ENCODE data around the gene TRIM52.

TRIM52 gene

DNA sequence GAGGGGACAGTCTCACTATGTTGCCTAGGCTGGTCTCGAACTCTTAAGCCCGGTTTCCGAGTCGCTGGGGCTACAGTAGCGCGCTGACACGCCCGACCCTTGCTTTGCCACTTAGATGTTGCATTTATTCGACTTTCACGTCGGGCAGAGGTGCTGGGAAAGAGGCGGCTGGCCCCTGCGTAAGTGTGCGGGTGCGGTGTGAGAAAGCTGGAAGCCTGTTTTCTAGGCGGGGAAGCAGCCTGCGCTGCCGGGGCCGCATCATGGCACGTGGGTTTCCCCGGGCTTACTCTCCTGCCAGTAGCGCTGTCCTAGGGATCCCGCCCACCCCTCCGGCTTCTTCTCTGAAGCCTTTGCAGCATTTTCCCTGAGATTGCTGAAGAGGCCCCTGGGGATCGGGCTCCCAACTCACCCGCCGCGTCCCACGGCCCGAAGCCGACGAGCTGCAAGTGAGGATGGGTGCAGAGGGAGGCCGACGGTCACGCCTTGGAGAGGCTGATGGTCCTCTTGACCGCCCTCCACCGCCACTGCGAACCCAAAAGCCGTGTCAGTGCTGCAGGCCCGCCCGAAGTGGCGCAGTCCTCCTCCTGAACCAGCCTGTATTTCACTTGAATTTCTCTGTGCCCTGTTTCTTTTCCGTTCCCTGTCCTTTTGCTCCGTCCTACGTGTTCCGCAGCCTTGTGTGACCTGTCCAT, 43.7 kb downstream of the TRIM52 start:
- TF ChIP-seq POLR2AphosphoS5 (IDR thresholded peaks at IDR 0.05; ENCODE audit: low read depth, low read length) (no peak), SIN3A (IDR thresholded peaks at IDR 0.05; ENCODE audit: borderline replicate concordance, insufficient read depth, low read length) (no peak), TAF1 (IDR thresholded peaks at IDR 0.05; ENCODE audit: borderline replicate concordance, insufficient read depth, low read length) (no peak), FOXP2 (optimal IDR thresholded peaks at IDR 0.05; ENCODE audit: borderline replicate concordance, extremely low read depth, extremely low read length, insufficient read depth) (no peak)
- TF ChIP-seq, protein P1, sequence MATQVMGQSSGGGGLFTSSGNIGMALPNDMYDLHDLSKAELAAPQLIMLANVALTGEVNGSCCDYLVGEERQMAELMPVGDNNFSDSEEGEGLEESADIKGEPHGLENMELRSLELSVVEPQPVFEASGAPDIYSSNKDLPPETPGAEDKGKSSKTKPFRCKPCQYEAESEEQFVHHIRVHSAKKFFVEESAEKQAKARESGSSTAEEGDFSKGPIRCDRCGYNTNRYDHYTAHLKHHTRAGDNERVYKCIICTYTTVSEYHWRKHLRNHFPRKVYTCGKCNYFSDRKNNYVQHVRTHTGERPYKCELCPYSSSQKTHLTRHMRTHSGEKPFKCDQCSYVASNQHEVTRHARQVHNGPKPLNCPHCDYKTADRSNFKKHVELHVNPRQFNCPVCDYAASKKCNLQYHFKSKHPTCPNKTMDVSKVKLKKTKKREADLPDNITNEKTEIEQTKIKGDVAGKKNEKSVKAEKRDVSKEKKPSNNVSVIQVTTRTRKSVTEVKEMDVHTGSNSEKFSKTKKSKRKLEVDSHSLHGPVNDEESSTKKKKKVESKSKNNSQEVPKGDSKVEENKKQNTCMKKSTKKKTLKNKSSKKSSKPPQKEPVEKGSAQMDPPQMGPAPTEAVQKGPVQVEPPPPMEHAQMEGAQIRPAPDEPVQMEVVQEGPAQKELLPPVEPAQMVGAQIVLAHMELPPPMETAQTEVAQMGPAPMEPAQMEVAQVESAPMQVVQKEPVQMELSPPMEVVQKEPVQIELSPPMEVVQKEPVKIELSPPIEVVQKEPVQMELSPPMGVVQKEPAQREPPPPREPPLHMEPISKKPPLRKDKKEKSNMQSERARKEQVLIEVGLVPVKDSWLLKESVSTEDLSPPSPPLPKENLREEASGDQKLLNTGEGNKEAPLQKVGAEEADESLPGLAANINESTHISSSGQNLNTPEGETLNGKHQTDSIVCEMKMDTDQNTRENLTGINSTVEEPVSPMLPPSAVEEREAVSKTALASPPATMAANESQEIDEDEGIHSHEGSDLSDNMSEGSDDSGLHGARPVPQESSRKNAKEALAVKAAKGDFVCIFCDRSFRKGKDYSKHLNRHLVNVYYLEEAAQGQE (IDR thresholded peaks at IDR 0.05; ENCODE audit: insufficient read depth in 1 of 2, low read depth in 2 of 2, low read length in 2 of 2) = no peak

GRCh38 chr5:181215997-181216989, 44.6 kb downstream of the TRIM52 start:
- TF ChIP-seq FOXP2 (optimal IDR thresholded peaks at IDR 0.05; ENCODE audit: borderline replicate concordance, extremely low read depth, extremely low read length, insufficient read depth) = no peak
- no peak for TF ChIP-seq POLR2AphosphoS5 (IDR thresholded peaks at IDR 0.05; ENCODE audit: low read depth, low read length)
- TF ChIP-seq TAF1 (IDR thresholded peaks at IDR 0.05; ENCODE audit: borderline replicate concordance, insufficient read depth, low read length) = no peak
- TF ChIP-seq SIN3A (IDR thresholded peaks at IDR 0.05; ENCODE audit: borderline replicate concordance, insufficient read depth, low read length) = no peak
- TF ChIP-seq, protein P1 (IDR thresholded peaks at IDR 0.05; ENCODE audit: insufficient read depth in 1 of 2, low read depth in 2 of 2, low read length in 2 of 2) = no peak

DNA sequence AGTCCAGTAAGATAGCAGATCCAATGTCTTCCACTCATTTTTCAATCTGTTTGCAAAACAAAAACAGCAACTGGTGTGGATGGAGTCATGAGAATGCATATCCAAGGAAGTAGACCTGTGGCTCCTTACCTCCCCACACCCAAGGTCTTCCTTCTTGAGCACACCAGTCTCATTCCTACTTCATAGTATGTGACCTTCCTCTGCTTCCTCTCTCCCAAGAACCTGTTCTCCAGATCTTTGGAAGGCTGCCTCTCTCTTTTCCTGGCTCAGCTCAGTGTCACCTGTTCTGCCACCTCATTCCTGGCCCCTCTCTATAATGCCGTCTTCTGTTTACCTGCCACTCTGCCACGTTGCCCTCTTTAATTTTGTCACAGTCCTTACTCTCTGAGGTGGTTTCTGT, 48.0 kb downstream of the TRIM52 start:
- TF ChIP-seq POLR2AphosphoS5 (IDR thresholded peaks at IDR 0.05; ENCODE audit: low read depth, low read length) (no peak), FOXP2 (optimal IDR thresholded peaks at IDR 0.05; ENCODE audit: borderline replicate concordance, extremely low read depth, extremely low read length, insufficient read depth) (no peak), TAF1 (IDR thresholded peaks at IDR 0.05; ENCODE audit: borderline replicate concordance, insufficient read depth, low read length) (no peak), SIN3A (IDR thresholded peaks at IDR 0.05; ENCODE audit: borderline replicate concordance, insufficient read depth, low read length) (no peak)
- TF ChIP-seq, protein P1 (IDR thresholded peaks at IDR 0.05; ENCODE audit: insufficient read depth in 1 of 2, low read depth in 2 of 2, low read length in 2 of 2) = no peak

DNA sequence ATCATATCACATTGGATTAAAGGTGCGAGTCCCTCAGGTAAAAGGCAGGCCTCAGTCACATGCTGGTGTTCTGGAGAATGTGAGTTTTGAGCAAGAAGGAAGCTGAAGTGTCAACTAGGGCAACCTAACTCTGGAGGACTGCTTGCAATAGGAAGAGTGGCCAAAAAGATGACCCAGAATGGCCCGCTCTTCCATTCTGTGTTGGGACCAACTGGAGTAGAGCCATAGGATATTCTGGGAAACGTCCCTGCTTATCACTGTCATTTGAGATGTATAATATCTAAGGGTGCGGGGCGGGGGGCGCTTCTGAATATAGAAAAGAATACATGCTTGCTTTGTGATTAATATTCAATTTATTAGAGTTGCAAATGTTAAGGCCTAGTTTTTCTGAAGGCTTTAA, 48.9 kb downstream of the TRIM52 start:
- TF ChIP-seq POLR2AphosphoS5 (IDR thresholded peaks at IDR 0.05; ENCODE audit: low read depth, low read length) = no peak
- no peak for TF ChIP-seq SIN3A (IDR thresholded peaks at IDR 0.05; ENCODE audit: borderline replicate concordance, insufficient read depth, low read length)
- TF ChIP-seq, protein P1 (IDR thresholded peaks at IDR 0.05; ENCODE audit: insufficient read depth in 1 of 2, low read depth in 2 of 2, low read length in 2 of 2) = no peak
- no peak for TF ChIP-seq TAF1 (IDR thresholded peaks at IDR 0.05; ENCODE audit: borderline replicate concordance, insufficient read depth, low read length)
- TF ChIP-seq FOXP2 (optimal IDR thresholded peaks at IDR 0.05; ENCODE audit: borderline replicate concordance, extremely low read depth, extremely low read length, insufficient read depth) = no peak

Data from PFSK-1 (cell line).